ENCODE results near the gene HADHA. TPM values are rescaled to one million over a fixed set of nuclear protein-coding genes. Genes with fewer than 3 reads are reported as not detected.

Gene HADHA
- total RNA-seq, 1 experiment from 2014 or later = 101 TPM

DNA sequence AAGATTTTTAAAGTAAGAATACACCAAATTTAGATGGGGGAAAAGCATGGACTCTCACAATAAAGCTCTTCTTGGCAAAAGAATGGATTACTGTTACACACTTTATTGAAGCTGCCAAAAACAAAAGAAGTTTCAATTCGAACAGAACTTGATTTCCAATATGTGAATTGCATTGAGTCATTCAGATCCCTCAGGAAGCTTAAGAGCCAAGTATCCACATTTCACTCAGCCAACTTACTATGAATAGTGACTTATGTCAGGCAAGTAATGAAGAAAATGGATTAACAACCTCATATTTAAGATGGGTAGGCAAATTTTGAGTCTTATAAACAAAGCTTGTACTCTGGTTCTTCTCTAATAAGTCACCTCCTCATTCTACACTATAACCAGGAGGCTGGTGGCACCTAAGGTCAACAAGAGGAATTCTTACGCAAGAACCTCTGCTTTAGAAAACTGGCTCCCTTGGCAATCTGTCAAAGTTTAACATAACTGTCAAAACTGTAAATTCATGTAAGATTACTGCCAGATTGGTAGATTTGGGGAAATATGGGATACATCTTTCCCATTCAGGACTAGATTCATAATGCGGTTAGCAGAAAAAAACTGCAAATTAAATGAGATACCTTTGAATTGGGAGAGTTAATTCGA is 6.0 kb downstream of the HADHA start:
- Histone ChIP-seq H4K20me1 (ENCODE audit: insufficient read depth) (no peaks in the 10 kb centered on the region), H3K9ac (ENCODE audit: low read length) (no peak overlapping the region), H2AFZ (ENCODE audit: low read depth, low read length, poor library complexity, severe bottlenecking) (no peak overlapping the region), H3K9me2 (ENCODE audit: insufficient read depth) (no peaks in the 10 kb centered on the region), H3K27me3 (ENCODE audit: insufficient read depth, low read length) (no peaks in the 10 kb centered on the region), H3K79me2 (ENCODE audit: insufficient read depth, low read length) (peaks cover 42% of the 10 kb centered on the region), H3K27ac (ENCODE audit: low read depth, low read length) (no peak overlapping the region), H3K4me2 (ENCODE audit: low read length) (no peak overlapping the region), H3K4me3 (replicated peaks in 1 of 2; ENCODE audit: low read depth in 1 of 2, low read length in 2 of 2) (no peak overlapping the region), H3K36me3 (ENCODE audit: control insufficient read depth in 1 of 2, insufficient read depth in 2 of 2, low read length in 2 of 2) (peaks cover 3 to 29% of the 10 kb centered on the region in 2 experiments; a peak in 2 of 4 replicates), H3K4me1 (ENCODE audit: control insufficient read depth in 1 of 2, insufficient read depth in 2 of 2, low read length in 2 of 2) (peaks cover 5 to 21% of the 10 kb centered on the region in 2 experiments; a peak in 3 of 4 replicates), H3K9me3 (ENCODE audit: control insufficient read depth in 1 of 2, insufficient read depth in 1 of 2, low read depth in 1 of 2, low read length in 2 of 2) (no peaks in the 10 kb centered on the region)
- CTCF ChIA-PET = no interaction called here
- ATAC-seq (no peak), DNase-seq (ENCODE audit: low read depth, low spot score) (no peak)
- POLR2A ChIA-PET = no interaction called here
- intact Hi-C loops (cut with micrococcal nuclease) = loop anchor here (10.0 kb wide), 1 partner anchor 336 kb away; no protein-coding TSS in a partner anchor
- TF ChIP-seq RAD21 (IDR thresholded peaks at IDR 0.05; ENCODE audit: low read depth) (no peak), SP1 (IDR thresholded peaks at IDR 0.05; ENCODE audit: low read depth) (no peak)
- RAD21 ChIA-PET (ENCODE audit: low non-redundant PET in 1 of 2, low total read pairs in 2 of 2, uncharacterized antibody in 2 of 2, unreplicated experiment in 2 of 2) = no interaction called here
- no TSS peak for BruUV-seq (replicated peaks)

GRCh38 chr2:26237868-26238267 is 6.6 kb downstream of the HADHA start:
- Histone ChIP-seq H3K4me3 (replicated peaks in 1 of 2; ENCODE audit: low read depth in 1 of 2, low read length in 2 of 2) (no peak overlapping the region), H2AFZ (ENCODE audit: low read depth, low read length, poor library complexity, severe bottlenecking) (no peak overlapping the region), H3K36me3 (ENCODE audit: control insufficient read depth in 1 of 2, insufficient read depth in 2 of 2, low read length in 2 of 2) (peaks cover 8 to 34% of the 10 kb centered on the region in 2 experiments), H3K4me2 (ENCODE audit: low read length) (no peak overlapping the region), H3K9me3 (ENCODE audit: control insufficient read depth in 1 of 2, insufficient read depth in 1 of 2, low read depth in 1 of 2, low read length in 2 of 2) (no peaks in the 10 kb centered on the region), H3K9ac (ENCODE audit: low read length) (no peak overlapping the region), H4K20me1 (ENCODE audit: insufficient read depth) (no peaks in the 10 kb centered on the region), H3K27ac (ENCODE audit: low read depth, low read length) (no peak overlapping the region), H3K4me1 (ENCODE audit: control insufficient read depth in 1 of 2, insufficient read depth in 2 of 2, low read length in 2 of 2) (peaks cover 5 to 16% of the 10 kb centered on the region in 2 experiments; a peak in 3 of 4 replicates), H3K79me2 (ENCODE audit: insufficient read depth, low read length) (peaks cover 37% of the 10 kb centered on the region), H3K27me3 (ENCODE audit: insufficient read depth, low read length) (no peaks in the 10 kb centered on the region), H3K9me2 (ENCODE audit: insufficient read depth) (no peaks in the 10 kb centered on the region)
- ChIA-PET RAD21 (ENCODE audit: low non-redundant PET in 1 of 2, low total read pairs in 2 of 2, uncharacterized antibody in 2 of 2, unreplicated experiment in 2 of 2) (no interaction called here), CTCF (no interaction called here), POLR2A (no interaction called here)
- ATAC-seq (no peak), DNase-seq (ENCODE audit: low read depth, low spot score) (no peak)
- BruUV-seq (replicated peaks) = no TSS peak
- TF ChIP-seq, protein P1, sequence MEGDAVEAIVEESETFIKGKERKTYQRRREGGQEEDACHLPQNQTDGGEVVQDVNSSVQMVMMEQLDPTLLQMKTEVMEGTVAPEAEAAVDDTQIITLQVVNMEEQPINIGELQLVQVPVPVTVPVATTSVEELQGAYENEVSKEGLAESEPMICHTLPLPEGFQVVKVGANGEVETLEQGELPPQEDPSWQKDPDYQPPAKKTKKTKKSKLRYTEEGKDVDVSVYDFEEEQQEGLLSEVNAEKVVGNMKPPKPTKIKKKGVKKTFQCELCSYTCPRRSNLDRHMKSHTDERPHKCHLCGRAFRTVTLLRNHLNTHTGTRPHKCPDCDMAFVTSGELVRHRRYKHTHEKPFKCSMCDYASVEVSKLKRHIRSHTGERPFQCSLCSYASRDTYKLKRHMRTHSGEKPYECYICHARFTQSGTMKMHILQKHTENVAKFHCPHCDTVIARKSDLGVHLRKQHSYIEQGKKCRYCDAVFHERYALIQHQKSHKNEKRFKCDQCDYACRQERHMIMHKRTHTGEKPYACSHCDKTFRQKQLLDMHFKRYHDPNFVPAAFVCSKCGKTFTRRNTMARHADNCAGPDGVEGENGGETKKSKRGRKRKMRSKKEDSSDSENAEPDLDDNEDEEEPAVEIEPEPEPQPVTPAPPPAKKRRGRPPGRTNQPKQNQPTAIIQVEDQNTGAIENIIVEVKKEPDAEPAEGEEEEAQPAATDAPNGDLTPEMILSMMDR (IDR thresholded peaks at IDR 0.05 in 2 of 3, conservative IDR thresholded peaks at IDR 0.05 in 1 of 3; ENCODE audit: borderline replicate concordance in 1 of 3, insufficient read depth in 1 of 3, low read depth in 2 of 3, low read length in 2 of 3) = no peak
- TF ChIP-seq CEBPB (IDR thresholded peaks at IDR 0.05; ENCODE audit: low read depth) (no peak), FOSL1 (IDR thresholded peaks at IDR 0.05; ENCODE audit: low read depth) (no peak), SP1 (IDR thresholded peaks at IDR 0.05; ENCODE audit: low read depth) (no peak), YY1 (IDR thresholded peaks at IDR 0.05; ENCODE audit: extremely low read depth, insufficient replicate concordance, low read depth, low read length) (no peak), RAD21 (IDR thresholded peaks at IDR 0.05; ENCODE audit: low read depth) (no peak), JUND (IDR thresholded peaks at IDR 0.05) (no peak), POLR2AphosphoS5 (IDR thresholded peaks at IDR 0.05; ENCODE audit: low read depth, low read length) (no peak), SIN3A (IDR thresholded peaks at IDR 0.05; ENCODE audit: low read depth) (no peak), TCF7L2 (IDR thresholded peaks at IDR 0.05; ENCODE audit: borderline replicate concordance, extremely low read depth, insufficient read depth, insufficient read length) (no peak), EGR1 (IDR thresholded peaks at IDR 0.05; ENCODE audit: low read depth) (no peak), ZFX (IDR thresholded peaks at IDR 0.05) (no peak), EZH2 (IDR thresholded peaks at IDR 0.05) (no peak), EZH2phosphoT487 (IDR thresholded peaks at IDR 0.05; ENCODE audit: borderline replicate concordance) (no peak)
- TF ChIP-seq, protein P2, sequence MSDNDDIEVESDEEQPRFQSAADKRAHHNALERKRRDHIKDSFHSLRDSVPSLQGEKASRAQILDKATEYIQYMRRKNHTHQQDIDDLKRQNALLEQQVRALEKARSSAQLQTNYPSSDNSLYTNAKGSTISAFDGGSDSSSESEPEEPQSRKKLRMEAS (IDR thresholded peaks at IDR 0.05) = no peak
- intact Hi-C loops (cut with micrococcal nuclease) = loop anchor here (10.0 kb wide), 1 partner anchor 337 kb away; no protein-coding TSS in a partner anchor

All from HCT116 (cell line).